Tibial nerve (tissue), 4 donors: ENCODE data around the gene BBS7.

Experiments used
- EP300 ChIP-seq, 2 donors: sonication (generic); formaldehyde crosslinking; IDR thresholded peaks; one replicate each; pipeline ENCODE4 v1.6.1; 2017; ENCODE audit warnings: antibody characterized with exemption in 2 of 2, mild to moderate bottlenecking in 1 of 2
- TF ChIP-seq, protein P1 (sequence below), 5 experiments: fragments of 200-600 bp in 3 of 5; fragments of 450-650 bp in 2 of 5; sonication (generic) in 3 of 5; IDR thresholded peaks; one replicate each; pipeline ENCODE4 v1.5.1; 2016 to 2019; ENCODE audit warnings: antibody characterized with exemption in 5 of 5, mild to moderate bottlenecking in 3 of 5, moderate library complexity in 2 of 5

DNA sequence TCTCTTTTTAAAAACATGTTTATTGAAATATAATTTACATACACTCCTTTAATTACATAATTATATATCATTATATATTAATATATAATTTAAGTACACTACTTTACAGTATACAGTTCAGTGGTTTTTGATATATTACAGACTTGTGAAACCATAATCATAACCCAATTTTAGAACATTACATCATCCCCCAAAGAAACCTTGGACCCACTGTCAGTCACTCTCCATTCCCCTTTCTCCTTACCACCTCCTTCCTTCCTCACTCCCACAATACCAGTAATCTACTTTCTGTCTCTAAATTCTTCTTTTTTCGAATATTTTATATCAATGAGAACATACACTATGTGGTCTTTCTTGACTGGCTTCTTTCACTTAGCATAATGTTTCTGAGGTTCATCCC, 87.1 kb downstream of the BBS7 start:
- TF ChIP-seq, protein P1, sequence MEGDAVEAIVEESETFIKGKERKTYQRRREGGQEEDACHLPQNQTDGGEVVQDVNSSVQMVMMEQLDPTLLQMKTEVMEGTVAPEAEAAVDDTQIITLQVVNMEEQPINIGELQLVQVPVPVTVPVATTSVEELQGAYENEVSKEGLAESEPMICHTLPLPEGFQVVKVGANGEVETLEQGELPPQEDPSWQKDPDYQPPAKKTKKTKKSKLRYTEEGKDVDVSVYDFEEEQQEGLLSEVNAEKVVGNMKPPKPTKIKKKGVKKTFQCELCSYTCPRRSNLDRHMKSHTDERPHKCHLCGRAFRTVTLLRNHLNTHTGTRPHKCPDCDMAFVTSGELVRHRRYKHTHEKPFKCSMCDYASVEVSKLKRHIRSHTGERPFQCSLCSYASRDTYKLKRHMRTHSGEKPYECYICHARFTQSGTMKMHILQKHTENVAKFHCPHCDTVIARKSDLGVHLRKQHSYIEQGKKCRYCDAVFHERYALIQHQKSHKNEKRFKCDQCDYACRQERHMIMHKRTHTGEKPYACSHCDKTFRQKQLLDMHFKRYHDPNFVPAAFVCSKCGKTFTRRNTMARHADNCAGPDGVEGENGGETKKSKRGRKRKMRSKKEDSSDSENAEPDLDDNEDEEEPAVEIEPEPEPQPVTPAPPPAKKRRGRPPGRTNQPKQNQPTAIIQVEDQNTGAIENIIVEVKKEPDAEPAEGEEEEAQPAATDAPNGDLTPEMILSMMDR (IDR thresholded peaks at IDR 0.05) = no peak
- no peak for TF ChIP-seq EP300 (IDR thresholded peaks at IDR 0.05)
